ENCODE measurements around the gene IRAK1BP1. TPM values are rescaled to one million over a fixed set of nuclear protein-coding genes. Genes with fewer than 3 reads are reported as not detected.

IRAK1BP1 gene
- total RNA-seq, 4 donors from 2014 or later: 3.6 to 11.6 (median 8.2) TPM

DNA sequence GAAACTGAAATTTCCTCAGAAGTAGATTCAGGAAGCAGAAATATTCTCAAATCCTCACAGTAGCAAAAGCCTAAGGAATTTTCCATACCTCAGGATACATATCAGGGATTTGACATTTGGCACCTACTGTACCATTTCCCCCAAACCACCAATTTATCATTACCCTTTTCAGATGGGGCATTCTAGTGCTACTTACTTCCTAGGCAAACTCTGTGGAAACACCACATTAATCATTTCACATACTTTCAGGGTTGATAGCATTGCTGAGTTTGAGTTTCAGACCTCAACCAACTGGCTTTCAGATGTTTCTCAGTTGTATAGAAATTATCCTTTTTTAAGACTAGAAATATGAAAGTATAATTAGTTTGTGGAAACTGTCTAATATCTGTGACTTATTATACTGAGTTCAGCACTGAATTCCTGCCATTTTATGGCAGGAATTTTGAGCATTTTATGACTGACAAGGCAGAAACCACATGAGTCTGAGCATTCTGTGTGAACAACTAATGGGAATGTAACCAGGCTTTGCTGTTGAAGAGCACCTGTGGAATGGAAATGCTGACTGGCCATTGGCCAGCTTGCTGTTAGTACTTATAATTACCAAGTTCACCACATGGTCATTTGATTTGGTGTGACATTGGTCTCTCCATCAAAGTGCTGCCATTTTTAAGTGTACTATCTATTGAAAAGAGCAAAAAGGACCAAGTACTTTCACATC, 35.1 kb upstream of the IRAK1BP1 start:
- Histone ChIP-seq H3K4me1 (peaks cover 0 to 20% (median 0%) of the 10 kb centered on the region in 4 donors), H3K4me3 (no peak overlapping the region), H3K27me3 (no peaks in the 10 kb centered on the region), H3K9me3 (no peaks in the 10 kb centered on the region), H3K27ac (peak overlapping the region in 1 of 4 donors; percentile 25), H3K36me3 (no peaks in the 10 kb centered on the region)
- TF ChIP-seq, protein P1, sequence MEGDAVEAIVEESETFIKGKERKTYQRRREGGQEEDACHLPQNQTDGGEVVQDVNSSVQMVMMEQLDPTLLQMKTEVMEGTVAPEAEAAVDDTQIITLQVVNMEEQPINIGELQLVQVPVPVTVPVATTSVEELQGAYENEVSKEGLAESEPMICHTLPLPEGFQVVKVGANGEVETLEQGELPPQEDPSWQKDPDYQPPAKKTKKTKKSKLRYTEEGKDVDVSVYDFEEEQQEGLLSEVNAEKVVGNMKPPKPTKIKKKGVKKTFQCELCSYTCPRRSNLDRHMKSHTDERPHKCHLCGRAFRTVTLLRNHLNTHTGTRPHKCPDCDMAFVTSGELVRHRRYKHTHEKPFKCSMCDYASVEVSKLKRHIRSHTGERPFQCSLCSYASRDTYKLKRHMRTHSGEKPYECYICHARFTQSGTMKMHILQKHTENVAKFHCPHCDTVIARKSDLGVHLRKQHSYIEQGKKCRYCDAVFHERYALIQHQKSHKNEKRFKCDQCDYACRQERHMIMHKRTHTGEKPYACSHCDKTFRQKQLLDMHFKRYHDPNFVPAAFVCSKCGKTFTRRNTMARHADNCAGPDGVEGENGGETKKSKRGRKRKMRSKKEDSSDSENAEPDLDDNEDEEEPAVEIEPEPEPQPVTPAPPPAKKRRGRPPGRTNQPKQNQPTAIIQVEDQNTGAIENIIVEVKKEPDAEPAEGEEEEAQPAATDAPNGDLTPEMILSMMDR (IDR thresholded peaks at IDR 0.05): no peak
- TF ChIP-seq POLR2A (IDR thresholded peaks at IDR 0.05): no peak
- no peak for TF ChIP-seq EP300 (IDR thresholded peaks at IDR 0.05)
- no peak for DNase-seq (ENCODE audit: low spot score in 2 of 2)

DNA sequence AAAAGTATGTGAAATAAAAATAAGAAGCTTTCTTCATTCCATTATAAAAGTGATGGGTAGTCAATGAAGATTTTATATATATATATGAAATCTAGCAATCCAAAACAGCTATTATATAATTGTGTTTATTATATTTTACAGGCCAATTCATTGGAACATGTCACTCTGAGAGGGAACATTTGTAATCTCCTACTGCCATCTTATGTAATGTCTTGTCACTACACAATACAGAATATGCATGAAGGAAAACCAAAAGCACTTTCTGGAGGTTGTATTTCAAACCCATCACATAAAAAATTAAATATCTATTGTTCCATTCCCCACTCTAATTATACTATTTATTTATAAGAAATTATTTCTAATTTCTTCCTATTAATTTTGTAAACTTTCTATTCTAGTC, 31.5 kb upstream of the IRAK1BP1 start:
- no peaks in the 10 kb centered on the region for H3K9me3 ChIP-seq
- peaks cover 0 to 16% (median 0%) of the 10 kb centered on the region in 4 donors for H3K4me1 ChIP-seq
- H3K4me3 ChIP-seq: no peak overlapping the region
- no peak for TF ChIP-seq POLR2A (IDR thresholded peaks at IDR 0.05)
- TF ChIP-seq, protein P1 (IDR thresholded peaks at IDR 0.05): peak in 1 of 5 experiments; percentile 25
- TF ChIP-seq EP300 (IDR thresholded peaks at IDR 0.05): no peak
- DNase-seq (ENCODE audit: low spot score in 2 of 2): no peak
- no peaks in the 10 kb centered on the region for H3K27me3 ChIP-seq
- no peaks in the 10 kb centered on the region for H3K36me3 ChIP-seq
- H3K27ac ChIP-seq: no peak overlapping the region

DNA sequence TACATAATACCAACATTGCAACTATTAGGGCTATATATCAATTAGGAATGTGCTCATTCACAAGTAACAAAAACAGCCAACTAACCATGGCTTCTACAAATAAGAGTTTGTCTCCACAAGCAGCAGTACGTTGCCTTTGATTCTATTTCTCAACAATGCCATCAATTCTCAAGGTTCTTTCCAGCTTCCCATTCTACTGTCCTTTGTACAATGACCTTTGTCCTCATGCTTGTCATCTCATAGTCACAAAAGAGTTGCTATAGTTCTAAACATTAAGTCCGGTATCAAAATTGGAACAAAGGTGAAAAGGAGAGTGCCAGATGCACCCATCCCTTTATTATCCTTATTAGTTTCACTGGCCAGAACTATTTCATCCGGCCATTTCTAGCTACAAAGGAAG, 30.8 kb upstream of the IRAK1BP1 start:
- Histone ChIP-seq H3K4me1 (peaks cover 0 to 10% (median 0%) of the 10 kb centered on the region in 4 donors), H3K27ac (no peak overlapping the region), H3K27me3 (no peaks in the 10 kb centered on the region), H3K4me3 (no peak overlapping the region), H3K36me3 (no peaks in the 10 kb centered on the region), H3K9me3 (no peaks in the 10 kb centered on the region)
- WGBS, 2 donors: 46 to 49% methylated on average over 3 of the region's 3 CpGs
- TF ChIP-seq POLR2A (IDR thresholded peaks at IDR 0.05): no peak
- TF ChIP-seq, protein P1 (IDR thresholded peaks at IDR 0.05): no peak
- TF ChIP-seq EP300 (IDR thresholded peaks at IDR 0.05): no peak
- DNase-seq (ENCODE audit: low spot score in 2 of 2): no peak

DNA sequence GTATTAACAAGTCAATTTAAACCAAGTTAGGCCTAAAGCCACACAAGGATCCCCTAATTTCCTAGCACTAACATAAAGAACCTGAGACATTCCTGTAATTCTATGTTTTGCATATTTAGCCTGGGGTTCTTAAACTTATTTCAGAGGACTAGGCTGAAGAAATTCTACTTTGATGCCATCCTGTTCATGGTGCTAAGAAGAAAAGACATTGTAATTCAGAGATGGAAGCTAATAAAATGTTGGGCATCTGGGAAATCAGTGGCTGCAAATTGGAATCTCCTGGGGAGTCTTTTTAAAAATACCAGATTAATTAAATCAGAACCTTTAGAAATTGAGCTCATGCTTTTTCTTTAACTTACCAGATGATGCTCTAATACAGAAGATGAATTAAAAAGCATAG, 26.2 kb upstream of the IRAK1BP1 start:
- Histone ChIP-seq H3K36me3 (no peaks in the 10 kb centered on the region), H3K27ac (no peak overlapping the region), H3K9me3 (no peaks in the 10 kb centered on the region), H3K4me3 (no peak overlapping the region), H3K27me3 (no peaks in the 10 kb centered on the region), H3K4me1 (no peaks in the 10 kb centered on the region)
- DNase-seq (ENCODE audit: low spot score in 2 of 2): no peak
- TF ChIP-seq EP300 (IDR thresholded peaks at IDR 0.05): no peak
- TF ChIP-seq, protein P1 (IDR thresholded peaks at IDR 0.05): no peak
- no peak for TF ChIP-seq POLR2A (IDR thresholded peaks at IDR 0.05)

DNA sequence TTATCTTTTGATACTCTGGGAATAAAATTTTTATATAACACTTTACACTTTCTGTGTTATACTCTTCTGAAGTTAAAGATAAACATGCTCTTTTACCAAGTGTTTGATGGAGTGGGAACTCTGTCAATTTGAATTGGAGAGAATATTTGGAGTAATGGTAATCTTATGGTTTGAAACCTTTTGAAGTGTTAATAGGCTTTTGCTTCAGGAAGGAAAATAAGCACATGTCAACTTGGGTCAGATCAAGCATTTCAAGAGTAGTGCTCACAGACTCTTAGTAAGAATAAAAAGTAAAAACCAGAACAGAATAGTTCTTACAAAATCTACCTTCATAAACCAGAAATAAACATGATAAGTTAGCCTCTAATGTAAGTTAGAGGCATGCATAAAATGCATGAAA, 24.4 kb upstream of the IRAK1BP1 start:
- no peaks in the 10 kb centered on the region for H3K4me1 ChIP-seq
- H3K27ac ChIP-seq: no peak overlapping the region
- H3K9me3 ChIP-seq: no peaks in the 10 kb centered on the region
- H3K4me3 ChIP-seq: no peak overlapping the region
- DNase-seq (ENCODE audit: low spot score in 2 of 2): no peak
- no peaks in the 10 kb centered on the region for H3K27me3 ChIP-seq
- TF ChIP-seq, protein P1 (IDR thresholded peaks at IDR 0.05): no peak
- TF ChIP-seq EP300 (IDR thresholded peaks at IDR 0.05): no peak
- TF ChIP-seq POLR2A (IDR thresholded peaks at IDR 0.05): no peak
- H3K36me3 ChIP-seq: no peaks in the 10 kb centered on the region
